Measurements from ENCODE around the gene COL28A1.

The COL28A1 gene

DNA sequence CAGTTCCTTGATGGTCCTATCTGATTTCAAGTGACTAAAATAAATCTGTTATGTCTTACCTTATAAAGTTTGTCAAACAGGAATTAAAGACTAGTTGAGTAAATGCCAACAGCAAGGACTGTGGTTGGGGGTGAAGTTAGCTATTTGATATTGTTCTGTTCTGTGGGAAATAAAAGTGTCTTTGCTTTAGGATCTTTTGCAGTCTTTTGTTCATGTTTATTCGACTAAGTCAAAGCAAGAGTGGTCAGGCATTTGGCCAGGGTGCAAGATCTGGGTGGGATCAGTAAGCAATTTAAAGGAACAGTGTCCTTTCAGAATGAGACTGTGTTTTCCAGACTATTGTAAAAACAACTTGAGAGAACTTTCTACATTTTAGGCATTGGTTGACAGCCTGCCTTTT, at the start of gene COL28A1:
Gene COL28A1 (minus strand): TSS at position 183 of the 400 bp plus-strand sequence. CDS start 2,998 bp downstream, outside the sequence.
- Histone ChIP-seq H3K27me3 (ENCODE audit: control insufficient read depth, insufficient read depth, low read length) (no peaks in the 10 kb centered on the region), H3K27ac (ENCODE audit: low read length) (no peak within 1 kb of the TSS), H3K4me3 (ENCODE audit: low read length) (no peak within 1 kb of the TSS), H3K9me3 (ENCODE audit: control insufficient read depth, insufficient read depth, low read length) (no peaks in the 10 kb centered on the region), H3K4me1 (ENCODE audit: control insufficient read depth, insufficient read depth, low read length) (no peaks in the 10 kb centered on the region), H3K36me3 (ENCODE audit: control insufficient read depth, insufficient read depth, low read length) (no peaks in the 10 kb centered on the region)
- WGBS (ENCODE audit: insufficient coverage, insufficient read length), result no CpG with 5 or more reads among the region's 1 CpG
- DNase-seq (ENCODE audit: low read depth, low spot score), result no peak

DNA sequence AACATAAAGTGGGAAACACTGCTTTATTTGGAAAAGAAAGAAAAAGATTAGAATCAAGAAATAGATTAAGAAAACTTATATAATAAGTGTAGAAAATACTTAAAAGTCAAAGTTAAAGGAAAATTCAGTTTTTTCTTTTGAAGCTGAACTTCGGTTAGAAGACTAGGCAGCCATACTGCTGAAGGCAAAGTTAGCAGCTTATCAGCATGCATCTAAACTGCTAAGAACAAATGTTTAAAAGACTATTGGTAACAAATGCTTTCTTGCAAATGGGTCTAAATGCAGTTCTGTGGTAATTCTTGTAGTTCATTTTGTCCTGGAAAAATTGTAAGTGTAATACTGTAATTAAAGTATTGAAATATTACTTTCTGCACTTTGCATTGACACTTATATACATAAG, 49.0 kb upstream of the COL28A1 start:
- WGBS (ENCODE audit: insufficient coverage, insufficient read length), result no CpG with 5 or more reads among the region's 1 CpG
- Histone ChIP-seq H3K27ac (ENCODE audit: low read length) (no peak overlapping the region), H3K4me1 (ENCODE audit: control insufficient read depth, insufficient read depth, low read length) (no peaks in the 10 kb centered on the region; the same call in 1 of the 2 replicates), H3K9me3 (ENCODE audit: control insufficient read depth, insufficient read depth, low read length) (no peaks in the 10 kb centered on the region), H3K36me3 (ENCODE audit: control insufficient read depth, insufficient read depth, low read length) (no peaks in the 10 kb centered on the region), H3K4me3 (ENCODE audit: low read length) (no peak overlapping the region), H3K27me3 (ENCODE audit: control insufficient read depth, insufficient read depth, low read length) (no peaks in the 10 kb centered on the region)
- DNase-seq (ENCODE audit: low read depth, low spot score), result no peak

GRCh38 chr7:7583731-7584130, 48.1 kb upstream of the COL28A1 start:
- WGBS (ENCODE audit: insufficient coverage, insufficient read length), result no CpG with 5 or more reads among the region's 2 CpGs
- no peaks in the 10 kb centered on the region for H3K36me3 ChIP-seq (ENCODE audit: control insufficient read depth, insufficient read depth, low read length)
- H3K9me3 ChIP-seq (ENCODE audit: control insufficient read depth, insufficient read depth, low read length), result no peaks in the 10 kb centered on the region

DNA sequence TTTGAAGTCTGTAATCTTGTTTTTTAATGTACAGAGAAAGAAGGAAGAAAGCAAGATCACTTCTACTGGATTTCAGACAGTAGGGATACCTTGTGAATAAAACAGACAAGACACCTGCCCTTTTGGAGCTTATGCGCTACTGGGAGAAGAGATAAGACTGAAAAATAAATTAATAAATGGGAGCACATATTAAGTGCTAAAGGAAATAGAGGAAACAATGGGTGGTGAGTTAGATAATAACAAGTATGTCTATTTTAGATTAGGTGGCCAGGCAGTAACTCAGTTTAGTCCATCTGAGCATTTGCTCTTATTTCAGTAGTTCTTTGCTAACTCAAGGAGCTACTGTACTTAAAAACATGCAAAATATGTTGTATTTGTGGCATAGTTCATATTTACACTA, 46.9 kb upstream of the COL28A1 start:
- Histone ChIP-seq H3K4me3 (ENCODE audit: low read length) (no peak overlapping the region), H3K36me3 (ENCODE audit: control insufficient read depth, insufficient read depth, low read length) (no peaks in the 10 kb centered on the region), H3K4me1 (ENCODE audit: control insufficient read depth, insufficient read depth, low read length) (no peaks in the 10 kb centered on the region; the same call in 1 of the 2 replicates), H3K9me3 (ENCODE audit: control insufficient read depth, insufficient read depth, low read length) (no peaks in the 10 kb centered on the region), H3K27me3 (ENCODE audit: control insufficient read depth, insufficient read depth, low read length) (no peaks in the 10 kb centered on the region), H3K27ac (ENCODE audit: low read length) (no peak overlapping the region)
- no peak for DNase-seq (ENCODE audit: low read depth, low spot score)
- no CpG with 5 or more reads among the region's 1 CpG for WGBS (ENCODE audit: insufficient coverage, insufficient read length)

More at GRCh38 chr7:7583731-7584130, 48.1 kb upstream of the COL28A1 start:
- Histone ChIP-seq H3K27me3 (ENCODE audit: control insufficient read depth, insufficient read depth, low read length) (no peaks in the 10 kb centered on the region), H3K4me3 (ENCODE audit: low read length) (no peak overlapping the region), H3K4me1 (ENCODE audit: control insufficient read depth, insufficient read depth, low read length) (no peaks in the 10 kb centered on the region; the same call in 1 of the 2 replicates), H3K27ac (ENCODE audit: low read length) (no peak overlapping the region)
- no peak for DNase-seq (ENCODE audit: low read depth, low spot score)

DNA sequence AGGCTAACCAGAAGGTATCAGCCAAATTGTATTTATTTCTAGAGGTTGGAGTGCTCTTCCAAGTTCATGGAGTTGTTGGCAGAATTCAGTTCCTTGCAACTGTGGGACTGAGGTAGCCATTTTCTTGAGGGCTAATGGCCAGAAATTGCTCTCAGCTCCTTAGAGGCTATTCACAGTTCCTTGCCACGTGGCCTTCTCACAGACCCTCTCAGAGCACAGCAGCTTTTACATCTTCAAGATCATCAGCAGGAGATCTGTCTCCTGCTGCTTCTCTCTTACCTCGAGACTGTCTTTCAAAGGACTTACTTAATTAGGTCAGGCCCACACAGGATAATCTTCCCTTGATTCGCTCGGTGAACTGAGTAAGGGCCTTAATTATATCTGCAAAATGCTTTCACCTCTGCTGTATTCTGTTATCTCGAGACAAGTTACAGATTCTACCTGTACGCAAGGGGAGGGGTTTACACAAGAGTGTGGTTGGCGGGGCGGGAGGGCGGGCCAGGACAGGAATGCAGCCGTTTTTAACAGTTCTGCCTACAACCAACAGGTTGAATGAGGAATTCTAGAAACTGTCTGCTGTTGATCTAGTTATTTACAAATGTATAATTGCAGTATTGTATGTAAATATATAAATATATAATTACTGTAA, 46.0 kb upstream of the COL28A1 start:
- no peak overlapping the region for H3K27ac ChIP-seq (ENCODE audit: low read length)
- no peaks in the 10 kb centered on the region for H3K36me3 ChIP-seq (ENCODE audit: control insufficient read depth, insufficient read depth, low read length)
- no peak overlapping the region for H3K4me3 ChIP-seq (ENCODE audit: low read length)
- no CpG with 5 or more reads among the region's 10 CpGs for WGBS (ENCODE audit: insufficient coverage, insufficient read length)
- H3K4me1 ChIP-seq (ENCODE audit: control insufficient read depth, insufficient read depth, low read length), result no peaks in the 10 kb centered on the region; the same call in 1 of the 2 replicates
- peak; percentile 47 for DNase-seq (ENCODE audit: low read depth, low spot score)
- H3K9me3 ChIP-seq (ENCODE audit: control insufficient read depth, insufficient read depth, low read length), result no peaks in the 10 kb centered on the region
- no peaks in the 10 kb centered on the region for H3K27me3 ChIP-seq (ENCODE audit: control insufficient read depth, insufficient read depth, low read length)

DNA sequence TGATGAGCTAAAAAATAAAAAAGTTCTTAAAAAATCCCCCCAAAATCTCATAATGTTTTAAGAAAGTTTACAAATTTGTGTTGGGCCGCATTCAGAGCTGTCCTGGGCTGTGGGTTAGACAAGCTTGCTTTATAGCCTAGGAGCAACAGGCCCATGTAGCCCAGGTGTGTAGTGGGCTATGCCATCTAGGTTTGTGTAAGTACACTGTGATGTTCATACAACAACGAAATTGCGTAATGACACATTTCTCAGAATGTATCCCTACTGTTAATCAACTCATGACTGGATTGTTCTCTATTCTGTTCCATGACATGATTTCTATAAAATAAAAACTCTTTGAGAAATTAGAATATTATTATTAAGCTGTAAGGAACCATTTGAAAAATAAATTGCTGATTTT, 44.0 kb upstream of the COL28A1 start:
- Histone ChIP-seq H3K9me3 (ENCODE audit: control insufficient read depth, insufficient read depth, low read length) (no peaks in the 10 kb centered on the region), H3K27ac (ENCODE audit: low read length) (no peak overlapping the region), H3K4me3 (ENCODE audit: low read length) (no peak overlapping the region), H3K27me3 (ENCODE audit: control insufficient read depth, insufficient read depth, low read length) (no peaks in the 10 kb centered on the region), H3K4me1 (ENCODE audit: control insufficient read depth, insufficient read depth, low read length) (no peaks in the 10 kb centered on the region; the same call in 1 of the 2 replicates), H3K36me3 (ENCODE audit: control insufficient read depth, insufficient read depth, low read length) (no peaks in the 10 kb centered on the region)
- no peak for DNase-seq (ENCODE audit: low read depth, low spot score)
- WGBS (ENCODE audit: insufficient coverage, insufficient read length), result no CpG with 5 or more reads among the region's 3 CpGs

DNA sequence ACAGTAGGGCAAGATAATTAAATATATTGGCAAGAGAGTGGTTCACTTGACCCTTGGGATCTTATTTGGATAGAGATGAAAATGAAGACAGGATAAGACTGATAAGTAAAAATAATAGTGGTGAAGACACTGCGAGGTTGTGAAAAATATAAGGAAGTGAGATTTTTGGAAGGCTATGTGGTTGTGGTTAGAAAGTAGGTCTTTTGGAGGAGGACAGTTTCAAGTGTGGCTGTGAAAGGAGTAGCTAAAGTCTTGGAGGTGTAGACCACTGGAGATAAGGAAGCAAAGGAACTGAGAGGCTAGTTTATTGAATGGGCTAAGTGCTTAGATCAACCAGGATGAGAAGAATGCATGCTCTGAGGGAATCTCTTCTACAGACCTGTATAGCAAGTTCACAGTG, 42.2 kb upstream of the COL28A1 start:
- Histone ChIP-seq H3K36me3 (ENCODE audit: control insufficient read depth, insufficient read depth, low read length) (peaks cover 1% of the 10 kb centered on the region; the same call in 1 of the 2 replicates), H3K4me3 (ENCODE audit: low read length) (no peak overlapping the region), H3K27ac (ENCODE audit: low read length) (no peak overlapping the region), H3K27me3 (ENCODE audit: control insufficient read depth, insufficient read depth, low read length) (no peaks in the 10 kb centered on the region), H3K9me3 (ENCODE audit: control insufficient read depth, insufficient read depth, low read length) (no peaks in the 10 kb centered on the region), H3K4me1 (ENCODE audit: control insufficient read depth, insufficient read depth, low read length) (no peaks in the 10 kb centered on the region; the same call in 1 of the 2 replicates)
- DNase-seq (ENCODE audit: low read depth, low spot score), result no peak
- WGBS (ENCODE audit: insufficient coverage, insufficient read length), result 100% methylated on average over 1 of the region's 1 CpG

GRCh38 chr7:7576344-7576743, 40.7 kb upstream of the COL28A1 start:
- Histone ChIP-seq H3K36me3 (ENCODE audit: control insufficient read depth, insufficient read depth, low read length) (peaks cover 2% of the 10 kb centered on the region; the same call in 1 of the 2 replicates), H3K4me1 (ENCODE audit: control insufficient read depth, insufficient read depth, low read length) (no peaks in the 10 kb centered on the region; the same call in 1 of the 2 replicates), H3K27ac (ENCODE audit: low read length) (no peak overlapping the region), H3K9me3 (ENCODE audit: control insufficient read depth, insufficient read depth, low read length) (no peaks in the 10 kb centered on the region), H3K27me3 (ENCODE audit: control insufficient read depth, insufficient read depth, low read length) (no peaks in the 10 kb centered on the region), H3K4me3 (ENCODE audit: low read length) (no peak overlapping the region)
- WGBS (ENCODE audit: insufficient coverage, insufficient read length), result no CpG with 5 or more reads among the region's 1 CpG
- DNase-seq (ENCODE audit: low read depth, low spot score), result no peak

GRCh38 chr7:7573701-7574100, 38.0 kb upstream of the COL28A1 start:
- Histone ChIP-seq H3K36me3 (ENCODE audit: control insufficient read depth, insufficient read depth, low read length) (peaks cover 2% of the 10 kb centered on the region; the same call in 1 of the 2 replicates), H3K27ac (ENCODE audit: low read length) (no peak overlapping the region), H3K9me3 (ENCODE audit: control insufficient read depth, insufficient read depth, low read length) (no peaks in the 10 kb centered on the region), H3K27me3 (ENCODE audit: control insufficient read depth, insufficient read depth, low read length) (no peaks in the 10 kb centered on the region), H3K4me1 (ENCODE audit: control insufficient read depth, insufficient read depth, low read length) (no peaks in the 10 kb centered on the region), H3K4me3 (ENCODE audit: low read length) (no peak overlapping the region)
- DNase-seq (ENCODE audit: low read depth, low spot score), result no peak
- WGBS (ENCODE audit: insufficient coverage, insufficient read length), result no CpG with 5 or more reads among the region's 2 CpGs

GRCh38 chr7:7570584-7570983, 34.9 kb upstream of the COL28A1 start:
- Histone ChIP-seq H3K27ac (ENCODE audit: low read length) (no peak overlapping the region), H3K4me3 (ENCODE audit: low read length) (no peak overlapping the region), H3K4me1 (ENCODE audit: control insufficient read depth, insufficient read depth, low read length) (no peaks in the 10 kb centered on the region; the same call in 1 of the 2 replicates), H3K36me3 (ENCODE audit: control insufficient read depth, insufficient read depth, low read length) (peaks cover 2% of the 10 kb centered on the region; the same call in 1 of the 2 replicates), H3K9me3 (ENCODE audit: control insufficient read depth, insufficient read depth, low read length) (no peaks in the 10 kb centered on the region), H3K27me3 (ENCODE audit: control insufficient read depth, insufficient read depth, low read length) (no peaks in the 10 kb centered on the region)
- no peak for DNase-seq (ENCODE audit: low read depth, low spot score)
- no CpG with 5 or more reads among the region's 3 CpGs for WGBS (ENCODE audit: insufficient coverage, insufficient read length)

DNA sequence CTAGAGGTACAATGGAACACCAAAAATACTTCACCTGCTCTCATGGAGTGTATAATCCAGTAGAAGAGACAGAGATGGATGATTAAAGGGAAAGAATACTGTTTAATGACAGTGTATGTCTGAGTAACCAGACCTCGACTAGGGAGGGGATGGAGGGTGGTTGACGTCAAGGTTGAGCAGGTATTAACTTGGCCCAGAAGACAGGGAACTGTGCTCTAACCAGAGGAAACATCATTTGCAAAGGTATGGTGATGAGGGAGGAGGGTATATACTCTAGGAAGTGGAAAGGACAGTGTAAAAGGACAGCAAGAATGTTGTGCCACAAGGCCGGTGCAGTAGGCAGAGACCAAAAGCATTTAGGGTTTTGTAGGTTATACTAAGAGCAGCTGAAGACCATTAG, 33.9 kb upstream of the COL28A1 start:
- Histone ChIP-seq H3K4me3 (ENCODE audit: low read length) (no peak overlapping the region), H3K4me1 (ENCODE audit: control insufficient read depth, insufficient read depth, low read length) (no peaks in the 10 kb centered on the region; the same call in 1 of the 2 replicates), H3K9me3 (ENCODE audit: control insufficient read depth, insufficient read depth, low read length) (no peaks in the 10 kb centered on the region), H3K27me3 (ENCODE audit: control insufficient read depth, insufficient read depth, low read length) (no peaks in the 10 kb centered on the region), H3K36me3 (ENCODE audit: control insufficient read depth, insufficient read depth, low read length) (peaks cover 2% of the 10 kb centered on the region; the same call in 1 of the 2 replicates), H3K27ac (ENCODE audit: low read length) (no peak overlapping the region)
- DNase-seq (ENCODE audit: low read depth, low spot score), result no peak
- no CpG with 5 or more reads among the region's 3 CpGs for WGBS (ENCODE audit: insufficient coverage, insufficient read length)

Measured in iPS DF 6.9 (cell line).